Body of pancreas (tissue), 4 donors: ENCODE measurements around the gene ASIC5.

Source experiments
- POLR2A ChIP-seq, 3 donors: fragments of 450-650 bp; IDR thresholded peaks; one replicate each; pipeline ENCODE4 v1.6.1; 2016; ENCODE audit warnings: antibody characterized with exemption in 3 of 3, mild to moderate bottlenecking in 2 of 3
- TF ChIP-seq, protein P1 (sequence below), 7 experiments: fragments of 450-650 bp in 4 of 7; fragments of 200-600 bp in 3 of 7; sonication (generic) in 3 of 7; IDR thresholded peaks; one replicate each; pipeline ENCODE4 v1.5.1; 2016 to 2019; ENCODE audit warnings: antibody characterized with exemption in 7 of 7

DNA sequence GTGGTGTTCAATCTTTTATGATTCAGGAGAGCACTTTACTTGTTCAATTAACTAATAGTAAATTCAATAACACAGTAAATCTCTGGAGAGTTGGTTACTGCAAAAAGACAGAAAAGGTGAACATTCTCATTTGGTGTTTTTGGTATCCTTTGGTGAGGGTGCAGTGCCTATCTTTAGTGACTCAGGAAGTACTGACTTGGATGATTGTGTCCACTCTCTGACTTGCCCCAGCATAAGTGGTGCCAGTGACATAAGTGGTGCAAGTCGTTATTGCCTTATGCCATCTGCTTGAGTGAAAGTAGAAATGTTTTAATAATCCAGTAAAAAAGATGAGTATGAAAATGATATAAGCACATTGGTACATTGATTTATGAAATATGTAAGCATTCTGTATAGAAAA lies 80.2 kb downstream of the ASIC5 start:
- TF ChIP-seq POLR2A (IDR thresholded peaks at IDR 0.05), result no peak
- TF ChIP-seq, protein P1, sequence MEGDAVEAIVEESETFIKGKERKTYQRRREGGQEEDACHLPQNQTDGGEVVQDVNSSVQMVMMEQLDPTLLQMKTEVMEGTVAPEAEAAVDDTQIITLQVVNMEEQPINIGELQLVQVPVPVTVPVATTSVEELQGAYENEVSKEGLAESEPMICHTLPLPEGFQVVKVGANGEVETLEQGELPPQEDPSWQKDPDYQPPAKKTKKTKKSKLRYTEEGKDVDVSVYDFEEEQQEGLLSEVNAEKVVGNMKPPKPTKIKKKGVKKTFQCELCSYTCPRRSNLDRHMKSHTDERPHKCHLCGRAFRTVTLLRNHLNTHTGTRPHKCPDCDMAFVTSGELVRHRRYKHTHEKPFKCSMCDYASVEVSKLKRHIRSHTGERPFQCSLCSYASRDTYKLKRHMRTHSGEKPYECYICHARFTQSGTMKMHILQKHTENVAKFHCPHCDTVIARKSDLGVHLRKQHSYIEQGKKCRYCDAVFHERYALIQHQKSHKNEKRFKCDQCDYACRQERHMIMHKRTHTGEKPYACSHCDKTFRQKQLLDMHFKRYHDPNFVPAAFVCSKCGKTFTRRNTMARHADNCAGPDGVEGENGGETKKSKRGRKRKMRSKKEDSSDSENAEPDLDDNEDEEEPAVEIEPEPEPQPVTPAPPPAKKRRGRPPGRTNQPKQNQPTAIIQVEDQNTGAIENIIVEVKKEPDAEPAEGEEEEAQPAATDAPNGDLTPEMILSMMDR (IDR thresholded peaks at IDR 0.05), result no peak
